ENCODE results near the gene ARHGDIG.

- TF ChIP-seq POLR2A (IDR thresholded peaks at IDR 0.05) = no peak
- TF ChIP-seq, protein P1, sequence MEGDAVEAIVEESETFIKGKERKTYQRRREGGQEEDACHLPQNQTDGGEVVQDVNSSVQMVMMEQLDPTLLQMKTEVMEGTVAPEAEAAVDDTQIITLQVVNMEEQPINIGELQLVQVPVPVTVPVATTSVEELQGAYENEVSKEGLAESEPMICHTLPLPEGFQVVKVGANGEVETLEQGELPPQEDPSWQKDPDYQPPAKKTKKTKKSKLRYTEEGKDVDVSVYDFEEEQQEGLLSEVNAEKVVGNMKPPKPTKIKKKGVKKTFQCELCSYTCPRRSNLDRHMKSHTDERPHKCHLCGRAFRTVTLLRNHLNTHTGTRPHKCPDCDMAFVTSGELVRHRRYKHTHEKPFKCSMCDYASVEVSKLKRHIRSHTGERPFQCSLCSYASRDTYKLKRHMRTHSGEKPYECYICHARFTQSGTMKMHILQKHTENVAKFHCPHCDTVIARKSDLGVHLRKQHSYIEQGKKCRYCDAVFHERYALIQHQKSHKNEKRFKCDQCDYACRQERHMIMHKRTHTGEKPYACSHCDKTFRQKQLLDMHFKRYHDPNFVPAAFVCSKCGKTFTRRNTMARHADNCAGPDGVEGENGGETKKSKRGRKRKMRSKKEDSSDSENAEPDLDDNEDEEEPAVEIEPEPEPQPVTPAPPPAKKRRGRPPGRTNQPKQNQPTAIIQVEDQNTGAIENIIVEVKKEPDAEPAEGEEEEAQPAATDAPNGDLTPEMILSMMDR (IDR thresholded peaks at IDR 0.05) = no peak
Observed at GRCh38 chr16:320206-320605, 39.8 kb downstream of the ARHGDIG start.
